Stimulated activated naive CD8-positive, alpha-beta T cell treated with anti-CD3 and anti-CD28 coated beads, Interleukin-15, Interleukin-2, amounts not matched to agents 100 ng/mL and 50 ng/mL, for 24 hours (primary cell): Measurements from ENCODE around the gene CSNK1G1.
"Not testable (repeated sequence)": the region's sequence is repeated elsewhere in the genome, so short reads cannot be mapped to it uniquely, and the experiment has no call there.

Experiments
- H3K27ac Mint-ChIP-seq: one replicate; pipeline ENCODE4 v1.8.0; 2021; ENCODE audit warnings: mild to moderate bottlenecking, mixed read lengths
- H3K27me3 Mint-ChIP-seq: one replicate; pipeline ENCODE4 v1.8.0; 2021; ENCODE audit warnings: mixed read lengths
- H3K36me3 Mint-ChIP-seq: one replicate; pipeline ENCODE4 v1.8.0; 2021; ENCODE audit warnings: low read depth, mixed read lengths
- H3K4me1 Mint-ChIP-seq: one replicate; pipeline ENCODE4 v1.8.0; 2021; ENCODE audit warnings: low read depth, mixed read lengths
- H3K4me3 Mint-ChIP-seq: one replicate; pipeline ENCODE4 v1.8.0; 2021; ENCODE audit warnings: mild to moderate bottlenecking, mixed read lengths
- H3K9me3 Mint-ChIP-seq: one replicate; pipeline ENCODE4 v1.8.0; 2021; ENCODE audit warnings: mixed read lengths

The CSNK1G1 gene

GRCh38 chr15:64333986-64334929 is 21.7 kb downstream of the CSNK1G1 start:
- peak overlapping the region; percentile 12 for H3K27ac Mint-ChIP-seq
- peaks cover 11% of the 10 kb centered on the region for H3K36me3 Mint-ChIP-seq
- H3K27me3 Mint-ChIP-seq = no peaks in the 10 kb centered on the region
- no peaks in the 10 kb centered on the region for H3K9me3 Mint-ChIP-seq
- H3K4me3 Mint-ChIP-seq = no peak overlapping the region
- H3K4me1 Mint-ChIP-seq = peaks cover 30% of the 10 kb centered on the region

- H3K27ac Mint-ChIP-seq = peak overlapping the region; percentile 12
- H3K4me3 Mint-ChIP-seq = no peak overlapping the region
- peaks cover 6% of the 10 kb centered on the region for H3K36me3 Mint-ChIP-seq
- peaks cover 30% of the 10 kb centered on the region for H3K4me1 Mint-ChIP-seq
- no peaks in the 10 kb centered on the region for H3K27me3 Mint-ChIP-seq
- H3K9me3 Mint-ChIP-seq = no peaks in the 10 kb centered on the region
These were observed 22.5 kb downstream of the CSNK1G1 start for GRCh38 chr15:64333516-64333915.

GRCh38 chr15:64331668-64332067 is 24.3 kb downstream of the CSNK1G1 start:
- not testable (repeated sequence) for H3K27me3 Mint-ChIP-seq, H3K4me3 Mint-ChIP-seq, H3K9me3 Mint-ChIP-seq, H3K27ac Mint-ChIP-seq, H3K36me3 Mint-ChIP-seq
- H3K4me1 Mint-ChIP-seq = peaks cover 30% of the 10 kb centered on the region

- H3K36me3 Mint-ChIP-seq, H3K4me3 Mint-ChIP-seq, H3K4me1 Mint-ChIP-seq, H3K27me3 Mint-ChIP-seq, H3K9me3 Mint-ChIP-seq, H3K27ac Mint-ChIP-seq: not testable (repeated sequence)
These were observed 29.0 kb downstream of the CSNK1G1 start for GRCh38 chr15:64326975-64327374.

- not testable (repeated sequence) for H3K27me3 Mint-ChIP-seq, H3K9me3 Mint-ChIP-seq, H3K27ac Mint-ChIP-seq, H3K36me3 Mint-ChIP-seq, H3K4me3 Mint-ChIP-seq, H3K4me1 Mint-ChIP-seq
These were observed 29.5 kb downstream of the CSNK1G1 start for GRCh38 chr15:64326458-64326857.

GRCh38 chr15:64324165-64324877 is 31.7 kb downstream of the CSNK1G1 start:
- Mint-ChIP-seq H3K4me1 (peaks cover 3% of the 10 kb centered on the region), H3K36me3 (no peaks in the 10 kb centered on the region), H3K27me3 (no peaks in the 10 kb centered on the region), H3K9me3 (no peaks in the 10 kb centered on the region), H3K4me3 (no peak overlapping the region), H3K27ac (no peak overlapping the region)

- Mint-ChIP-seq H3K4me1 (peaks cover 4% of the 10 kb centered on the region), H3K36me3 (no peaks in the 10 kb centered on the region), H3K27ac (no peak overlapping the region), H3K27me3 (no peaks in the 10 kb centered on the region), H3K9me3 (no peaks in the 10 kb centered on the region), H3K4me3 (no peak overlapping the region)
These were observed 40.8 kb downstream of the CSNK1G1 start for GRCh38 chr15:64315216-64315615.

- Mint-ChIP-seq H3K4me1 (peaks cover 4% of the 10 kb centered on the region), H3K27me3 (no peaks in the 10 kb centered on the region), H3K27ac (no peak overlapping the region), H3K4me3 (no peak overlapping the region), H3K36me3 (peaks cover 1% of the 10 kb centered on the region), H3K9me3 (no peaks in the 10 kb centered on the region)
These were observed 41.5 kb downstream of the CSNK1G1 start for GRCh38 chr15:64314456-64314855.

GRCh38 chr15:64311566-64311965 is 44.4 kb downstream of the CSNK1G1 start:
- Mint-ChIP-seq H3K4me1 (peaks cover 4% of the 10 kb centered on the region), H3K9me3 (no peaks in the 10 kb centered on the region), H3K27me3 (no peaks in the 10 kb centered on the region), H3K4me3 (no peak overlapping the region), H3K36me3 (peaks cover 15% of the 10 kb centered on the region), H3K27ac (no peak overlapping the region)

- peaks cover 4% of the 10 kb centered on the region for H3K4me1 Mint-ChIP-seq
These were observed 45.9 kb downstream of the CSNK1G1 start for GRCh38 chr15:64310036-64310435.

GRCh38 chr15:64305261-64305660 is 50.7 kb downstream of the CSNK1G1 start:
- no peaks in the 10 kb centered on the region for H3K9me3 Mint-ChIP-seq
- peaks cover 31% of the 10 kb centered on the region for H3K36me3 Mint-ChIP-seq
- no peak overlapping the region for H3K27ac Mint-ChIP-seq
- no peak overlapping the region for H3K4me3 Mint-ChIP-seq
- H3K27me3 Mint-ChIP-seq = no peaks in the 10 kb centered on the region
- no peaks in the 10 kb centered on the region for H3K4me1 Mint-ChIP-seq

More at GRCh38 chr15:64310036-64310435, 45.9 kb downstream of the CSNK1G1 start:
- Mint-ChIP-seq H3K36me3 (peaks cover 15% of the 10 kb centered on the region), H3K27me3 (no peaks in the 10 kb centered on the region), H3K4me3 (no peak overlapping the region), H3K27ac (no peak overlapping the region), H3K9me3 (no peaks in the 10 kb centered on the region)

GRCh38 chr15:64289550-64289949 is 66.4 kb downstream of the CSNK1G1 start:
- H3K27ac Mint-ChIP-seq = no peak overlapping the region
- H3K27me3 Mint-ChIP-seq = no peaks in the 10 kb centered on the region
- H3K4me3 Mint-ChIP-seq = no peak overlapping the region

GRCh38 chr15:64288999-64289398 is 67.0 kb downstream of the CSNK1G1 start:
- H3K36me3 Mint-ChIP-seq = peaks cover 17% of the 10 kb centered on the region
- H3K4me1 Mint-ChIP-seq = peaks cover 18% of the 10 kb centered on the region
- no peak overlapping the region for H3K27ac Mint-ChIP-seq
- H3K9me3 Mint-ChIP-seq = no peaks in the 10 kb centered on the region
- no peaks in the 10 kb centered on the region for H3K27me3 Mint-ChIP-seq
- no peak overlapping the region for H3K4me3 Mint-ChIP-seq

More at GRCh38 chr15:64289550-64289949, 66.4 kb downstream of the CSNK1G1 start:
- Mint-ChIP-seq H3K4me1 (peaks cover 16% of the 10 kb centered on the region), H3K9me3 (no peaks in the 10 kb centered on the region), H3K36me3 (peaks cover 14% of the 10 kb centered on the region)

GRCh38 chr15:64288577-64288976 is 67.4 kb downstream of the CSNK1G1 start:
- H3K9me3 Mint-ChIP-seq = no peaks in the 10 kb centered on the region
- no peaks in the 10 kb centered on the region for H3K27me3 Mint-ChIP-seq
- H3K36me3 Mint-ChIP-seq = peaks cover 21% of the 10 kb centered on the region
- no peak overlapping the region for H3K27ac Mint-ChIP-seq
- no peak overlapping the region for H3K4me3 Mint-ChIP-seq
- H3K4me1 Mint-ChIP-seq = peaks cover 22% of the 10 kb centered on the region

GRCh38 chr15:64287953-64288352 is 68.0 kb downstream of the CSNK1G1 start:
- Mint-ChIP-seq H3K4me3 (no peak overlapping the region), H3K27ac (no peak overlapping the region), H3K4me1 (peaks cover 17% of the 10 kb centered on the region), H3K36me3 (peaks cover 16% of the 10 kb centered on the region), H3K27me3 (no peaks in the 10 kb centered on the region), H3K9me3 (no peaks in the 10 kb centered on the region)
